Ovary (tissue), 3 donors: ENCODE results near the gene TES.

Experiments used
- CTCF ChIP-seq, 3 donors: fragments of 450-650 bp in 2 of 3; fragments of 200-600 bp in 1 of 3; IDR thresholded peaks; one replicate each; pipeline versions ENCODE4 v1.5.1 to v1.8.0; 2016 to 2022; ENCODE audit warnings: antibody characterized with exemption in 3 of 3, mild to moderate bottlenecking in 1 of 3
- EP300 ChIP-seq: sonication (generic); formaldehyde crosslinking; IDR thresholded peaks from one replicate; pipeline ENCODE4 v1.6.1; 2017; ENCODE audit warnings: antibody characterized with exemption
- POLR2A ChIP-seq: fragments of 450-650 bp; IDR thresholded peaks from one replicate; pipeline ENCODE4 v1.6.1; 2017; ENCODE audit warnings: antibody characterized with exemption, mild to moderate bottlenecking, moderate library complexity
- donor health status: DM: no; HTN: no; CAD: no.

GRCh38 chr7:116265881-116266280 lies 55.5 kb downstream of the TES start:
- no peak for TF ChIP-seq CTCF (IDR thresholded peaks at IDR 0.05)
- TF ChIP-seq POLR2A: no peak
- no peak for TF ChIP-seq EP300
